Tibial artery (tissue), 4 donors: ENCODE measurements around the gene ARL6IP1.
A peak's percentile ranks its signal among the peaks of the same experiment; 100 is the strongest.
"Not testable (repeated sequence)": the region's sequence is repeated elsewhere in the genome, so short reads cannot be mapped to it uniquely, and the experiment has no call there.

Source experiments
- DNase-seq, 2 donors: peaks; one replicate each; pipeline ENCODE4 v3.0.0-alpha.2; 2019
- H3K27ac ChIP-seq, 2 donors: fragments of 200-600 bp; sonication (generic) in 1 of 2; 1 replicate in 1 of 2; 2 replicates in 1 of 2; pipeline ENCODE4 v1.5.1; 2018 to 2019; ENCODE audit warnings: mild to moderate bottlenecking in 1 of 2
- H3K27me3 ChIP-seq, 2 donors: fragments of 200-600 bp; sonication (generic) in 1 of 2; one replicate each; pipeline versions ENCODE4 v1.5.1 to v1.6.0; 2016 to 2019
- H3K36me3 ChIP-seq, 3 donors: fragments of 200-600 bp; sonication (generic) in 2 of 3; one replicate each; pipeline ENCODE4 v1.5.1; 2016 to 2019; ENCODE audit warnings: mild to moderate bottlenecking in 2 of 3
- H3K4me1 ChIP-seq, 4 donors: fragments of 200-600 bp; sonication (generic) in 2 of 4; 1 replicate in 3 of 4; 2 replicates in 1 of 4; pipeline ENCODE4 v1.5.1; 2016 to 2019
- H3K4me3 ChIP-seq, 2 donors: fragments of 200-600 bp; sonication (generic) in 1 of 2; 1 replicate in 1 of 2; 2 replicates in 1 of 2; pipeline ENCODE4 v1.5.1; 2018 to 2019; ENCODE audit warnings: mild to moderate bottlenecking in 2 of 2
- H3K9me3 ChIP-seq, 3 donors: fragments of 200-600 bp; sonication (generic) in 1 of 3; one replicate each; pipeline ENCODE4 v1.5.1; 2016 to 2019
- CTCF ChIP-seq, 2 experiments: fragments of 200-600 bp in 1 of 2; fragments of 450-650 bp in 1 of 2; IDR thresholded peaks; one replicate each; pipeline ENCODE4 v1.5.1; 2017 to 2019; ENCODE audit warnings: antibody characterized with exemption in 2 of 2, mild to moderate bottlenecking in 1 of 2, moderate library complexity in 1 of 2
- intact Hi-C: fragments of 100-400 bp; cut with DNase I; formaldehyde crosslinking; loops from one replicate; pipeline ENCODE4 v1.15.0; 2023; ENCODE audit warnings: low total_unique reads

Gene ARL6IP1

GRCh38 chr16:18789515-18789849 is 11.9 kb downstream of the ARL6IP1 start:
- Histone ChIP-seq H3K27me3 (no peaks in the 10 kb centered on the region), H3K4me1 (peaks cover 0 to 52% (median 35%) of the 10 kb centered on the region in 4 donors), H3K27ac (peak overlapping the region; percentile 74 to 81), H3K36me3 (peaks cover 39 to 65% (median 60%) of the 10 kb centered on the region in 3 donors), H3K4me3 (peak overlapping the region; percentile 63 to 65), H3K9me3 (no peaks in the 10 kb centered on the region)
- no peak for DNase-seq
- intact Hi-C loops = no loop called here
- no peak for TF ChIP-seq CTCF (IDR thresholded peaks at IDR 0.05)

- no peak for DNase-seq
- intact Hi-C loops = no loop called here
- Histone ChIP-seq H3K27me3 (no peaks in the 10 kb centered on the region), H3K4me1 (peaks cover 0 to 52% (median 35%) of the 10 kb centered on the region in 4 donors), H3K4me3 (peak overlapping the region; percentile 63 to 65), H3K36me3 (peaks cover 39 to 65% (median 60%) of the 10 kb centered on the region in 3 donors), H3K27ac (peak overlapping the region; percentile 74 to 81), H3K9me3 (no peaks in the 10 kb centered on the region)
- no peak for TF ChIP-seq CTCF (IDR thresholded peaks at IDR 0.05)
These were observed 12.4 kb downstream of the ARL6IP1 start for GRCh38 chr16:18788828-18789514.

- H3K4me1 ChIP-seq = peaks cover 0 to 46% (median 32%) of the 10 kb centered on the region in 4 donors
- no peak overlapping the region for H3K27ac ChIP-seq
- intact Hi-C loops = no loop called here
- H3K4me3 ChIP-seq = no peak overlapping the region
- H3K36me3 ChIP-seq = peaks cover 38 to 65% (median 64%) of the 10 kb centered on the region in 3 donors
- DNase-seq = no peak
- H3K27me3 ChIP-seq = no peaks in the 10 kb centered on the region
- H3K9me3 ChIP-seq = no peaks in the 10 kb centered on the region
- no peak for TF ChIP-seq CTCF (IDR thresholded peaks at IDR 0.05)
These were observed 16.3 kb downstream of the ARL6IP1 start for GRCh38 chr16:18784917-18785623.

- no peaks in the 10 kb centered on the region for H3K27me3 ChIP-seq
- peaks cover 0 to 39% (median 27%) of the 10 kb centered on the region in 4 donors for H3K4me1 ChIP-seq
- intact Hi-C loops = no loop called here
- no peak overlapping the region for H3K4me3 ChIP-seq
- H3K9me3 ChIP-seq = no peaks in the 10 kb centered on the region
- H3K36me3 ChIP-seq = peaks cover 38 to 70% (median 63%) of the 10 kb centered on the region in 3 donors
- no peak overlapping the region for H3K27ac ChIP-seq
- no peak for TF ChIP-seq CTCF (IDR thresholded peaks at IDR 0.05)
- DNase-seq = no peak
These were observed 17.7 kb downstream of the ARL6IP1 start for GRCh38 chr16:18783430-18784341.

GRCh38 chr16:18782697-18783429 is 18.5 kb downstream of the ARL6IP1 start:
- no peak for TF ChIP-seq CTCF (IDR thresholded peaks at IDR 0.05)
- Histone ChIP-seq H3K4me3 (no peak overlapping the region), H3K9me3 (no peaks in the 10 kb centered on the region), H3K36me3 (peaks cover 38 to 66% (median 56%) of the 10 kb centered on the region in 3 donors), H3K27me3 (no peaks in the 10 kb centered on the region), H3K4me1 (peaks cover 0 to 31% (median 19%) of the 10 kb centered on the region in 4 donors), H3K27ac (no peak overlapping the region)
- intact Hi-C loops = no loop called here
- DNase-seq = no peak

- H3K9me3 ChIP-seq, intact Hi-C loops, H3K27ac ChIP-seq, H3K27me3 ChIP-seq, DNase-seq, H3K4me3 ChIP-seq: not testable (repeated sequence)
- Histone ChIP-seq H3K36me3 (peaks cover 33 to 50% (median 40%) of the 10 kb centered on the region in 3 donors), H3K4me1 (peaks cover 0 to 14% (median 8%) of the 10 kb centered on the region in 4 donors)
These were observed 20.1 kb downstream of the ARL6IP1 start for GRCh38 chr16:18781232-18781631.

- H3K27me3 ChIP-seq, H3K27ac ChIP-seq, H3K4me1 ChIP-seq, H3K4me3 ChIP-seq, H3K9me3 ChIP-seq, DNase-seq, intact Hi-C loops: not testable (repeated sequence)
- H3K36me3 ChIP-seq = peaks cover 28 to 43% (median 33%) of the 10 kb centered on the region in 3 donors
These were observed 20.8 kb downstream of the ARL6IP1 start for GRCh38 chr16:18780460-18781026.
